Neural cell (in vitro differentiated cells): ENCODE data around the gene SLC26A5. TPM values are rescaled to one million over a fixed set of nuclear protein-coding genes. Genes with fewer than 3 reads are reported as not detected.

ENCODE experiments used
- H2AFZ ChIP-seq: fragments of 200-600, 300-800 bp; sonication (generic), shearing (Covaris generic); 2 replicates; pipeline ENCODE4 v1.6.0; 2014; ENCODE audit warnings: low read depth, mild to moderate bottlenecking, antibody characterized with exemption, low read length, moderate library complexity
- H3F3A ChIP-seq: fragments of 200-600 bp; shearing (Covaris generic); 2 replicates; pipeline ENCODE4 v1.6.1; 2016; ENCODE audit warnings: mild to moderate bottlenecking, moderate library complexity, mixed read lengths, antibody characterized with exemption, low read length; ENCODE audit not compliant: insufficient read depth, poor library complexity, severe bottlenecking
- H3K27ac ChIP-seq: fragments of 200-600, 300-800 bp; sonication (generic), shearing (Covaris generic); 2 replicates; pipeline ENCODE4 v1.5.1; 2014; ENCODE audit warnings: mild to moderate bottlenecking, low read length, moderate library complexity
- H3K27me3 ChIP-seq: fragments of 300-800, 200-600 bp; sonication (generic), shearing (Covaris generic); 2 replicates; pipeline ENCODE4 v1.6.0; 2014; ENCODE audit warnings: mild to moderate bottlenecking, low read depth, low read length, moderate library complexity; ENCODE audit not compliant: insufficient read depth
- H3K36me3 ChIP-seq: fragments of 300-800, 200-600 bp; sonication (generic), shearing (Covaris generic); 2 replicates; pipeline ENCODE4 v1.5.1; 2014; ENCODE audit warnings: mild to moderate bottlenecking, antibody characterized with exemption, low read length, moderate library complexity; ENCODE audit not compliant: insufficient read depth
- H3K4me2 ChIP-seq: fragments of 300-800, 200-600 bp; sonication (generic), shearing (Covaris generic); 2 replicates; pipeline ENCODE4 v1.6.0; 2014; ENCODE audit warnings: mild to moderate bottlenecking, low read length
- H3K4me3 ChIP-seq: fragments of 300-800, 200-600 bp; sonication (generic), shearing (Covaris generic); 2 replicates; pipeline ENCODE4 v1.5.1; 2014; ENCODE audit warnings: mild to moderate bottlenecking, low read length, moderate library complexity
- H3K79me2 ChIP-seq: fragments of 200-600 bp; shearing (Covaris generic); replicated peaks from 2 replicates; pipeline ENCODE4 v1.6.0; 2014; ENCODE audit warnings: mild to moderate bottlenecking, low read length, moderate library complexity; ENCODE audit not compliant: insufficient read depth
- H3K9ac ChIP-seq: fragments of 300-800, 200-600 bp; sonication (generic), shearing (Covaris generic); 2 replicates; pipeline ENCODE4 v1.6.1; 2016; ENCODE audit warnings: mild to moderate bottlenecking, low read length, mixed read lengths
- H3K9me2 ChIP-seq: fragments of 200-600 bp; shearing (Covaris generic); 2 replicates; pipeline ENCODE4 v1.6.1; 2016; ENCODE audit warnings: mild to moderate bottlenecking, low read length, mixed read lengths; ENCODE audit not compliant: insufficient read depth
- H3K9me3 ChIP-seq: fragments of 200-600, 300-800 bp; sonication (generic), shearing (Covaris generic); 2 replicates; pipeline ENCODE4 v1.6.1; 2016; ENCODE audit warnings: mild to moderate bottlenecking, mixed run types, low read length, moderate library complexity, mixed read lengths
- H4K20me1 ChIP-seq: fragments of 200-600 bp; shearing (Covaris generic); 2 replicates; pipeline ENCODE4 v1.6.1; 2016; ENCODE audit warnings: mild to moderate bottlenecking, mixed run types; ENCODE audit not compliant: insufficient read depth
- CTCF ChIP-seq: fragments of 450-650 bp; IDR thresholded peaks from 2 replicates; pipeline ENCODE4 v1.5.1; 2014; ENCODE audit warnings: antibody characterized with exemption, mild to moderate bottlenecking, moderate library complexity; ENCODE audit not compliant: poor library complexity, severe bottlenecking
- EP300 ChIP-seq: fragments of 450-650 bp; conservative IDR thresholded peaks from 2 replicates; pipeline ENCODE4 v1.6.1; 2014; ENCODE audit warnings: antibody characterized with exemption, mild to moderate bottlenecking, moderate library complexity; ENCODE audit not compliant: poor library complexity, severe bottlenecking
- EZH2 ChIP-seq: fragments of 200-600, 300-800 bp; shearing (Covaris generic), sonication (generic); IDR thresholded peaks from 2 replicates; pipeline ENCODE4 v1.6.1; 2014; ENCODE audit warnings: antibody characterized with exemption, low read length, borderline replicate concordance, mild to moderate bottlenecking; ENCODE audit not compliant: insufficient read depth, poor library complexity, severe bottlenecking
- MXI1 ChIP-seq: fragments of 450-650 bp; conservative IDR thresholded peaks from 2 replicates; pipeline ENCODE4 v1.6.1; 2014; ENCODE audit warnings: antibody characterized with exemption, mild to moderate bottlenecking; ENCODE audit not compliant: poor library complexity, severe bottlenecking
- POLR2AphosphoS5 ChIP-seq: IDR thresholded peaks from 2 replicates; pipeline ENCODE4 v1.6.1; 2012
- RAD21 ChIP-seq: fragments of 450-650 bp; conservative IDR thresholded peaks from 2 replicates; pipeline ENCODE4 v1.6.1; 2014; ENCODE audit warnings: antibody characterized with exemption, mild to moderate bottlenecking, moderate library complexity
- REST ChIP-seq: IDR thresholded peaks from 2 replicates; pipeline ENCODE4 v1.6.1; 2012; ENCODE audit warnings: borderline replicate concordance
- SMC3 ChIP-seq: fragments of 450-650 bp; conservative IDR thresholded peaks from 2 replicates; pipeline ENCODE4 v1.6.1; 2014; ENCODE audit warnings: antibody characterized with exemption, mild to moderate bottlenecking, moderate library complexity; ENCODE audit not compliant: poor library complexity
- TAF1 ChIP-seq: IDR thresholded peaks from 2 replicates; pipeline ENCODE4 v1.6.1; 2012; ENCODE audit warnings: low read depth
- polyA plus RNA-seq: library from polyadenylated mRNA; depleted of rRNA; stranded (reverse); fragments of >200 nt; gene quantifications from 2 replicates; pipeline ENCODE4 v1.2.3, GENCODE V29; 2014

The SLC26A5 gene
- polyA plus RNA-seq, 1 donor from 2014 or later = not detected

- Histone ChIP-seq H3K9ac (no peak overlapping the region), H3K27me3 (no peaks in the 10 kb centered on the region), H3F3A (no peaks in the 10 kb centered on the region), H3K9me2 (no peaks in the 10 kb centered on the region), H3K79me2 (peaks cover 74% of the 10 kb centered on the region), H3K36me3 (peaks cover 3% of the 10 kb centered on the region), H3K9me3 (no peaks in the 10 kb centered on the region), H3K4me3 (peak overlapping the region; percentile 89), H3K4me2 (no peak overlapping the region), H2AFZ (no peak overlapping the region), H4K20me1 (no peaks in the 10 kb centered on the region), H3K27ac (no peak overlapping the region)
- TF ChIP-seq EP300 (no peak), EZH2 (no peak), POLR2AphosphoS5 (no peak), RAD21 (no peak), SMC3 (no peak), REST (no peak), MXI1 (no peak), CTCF (no peak), TAF1 (no peak)
These were observed 96.2 kb downstream of the SLC26A5 start for GRCh38 chr7:103349805-103350204.

GRCh38 chr7:103348959-103349358, 97.0 kb downstream of the SLC26A5 start:
- Histone ChIP-seq H3K4me3 (peak overlapping the region; percentile 89), H3K9ac (no peak overlapping the region), H3K4me2 (peak overlapping the region; percentile 99), H3K9me2 (no peaks in the 10 kb centered on the region), H3K9me3 (no peaks in the 10 kb centered on the region), H3K36me3 (no peaks in the 10 kb centered on the region), H3F3A (no peaks in the 10 kb centered on the region), H2AFZ (no peak overlapping the region), H3K27me3 (no peaks in the 10 kb centered on the region), H4K20me1 (no peaks in the 10 kb centered on the region), H3K79me2 (peaks cover 76% of the 10 kb centered on the region), H3K27ac (no peak overlapping the region)
- TF ChIP-seq REST (no peak), EP300 (no peak), EZH2 (no peak), RAD21 (no peak), MXI1 (no peak)
